Liver (tissue), 9 donors: ENCODE results near the gene METTL21C. TPM values are rescaled to one million over a fixed set of nuclear protein-coding genes. Genes with fewer than 3 reads are reported as not detected.

ENCODE experiments used
- DNase-seq: peaks from one replicate; pipeline ENCODE4 v3.0.0-alpha.2; 2017; ENCODE audit warnings: low spot score
- H3K27ac ChIP-seq, 2 donors: one replicate each; pipeline ENCODE4 v1.7.0; 2013; ENCODE audit warnings: inconsistent platforms in 2 of 2, low read length in 2 of 2, control low read depth in 1 of 2, low read depth in 1 of 2, mild to moderate bottlenecking in 1 of 2
- H3K27me3 ChIP-seq, 4 donors: one replicate each; pipeline versions ENCODE4 v1.6.1 to v1.7.0; 2013; ENCODE audit warnings: low read length in 3 of 4, inconsistent platforms in 1 of 4, mild to moderate bottlenecking in 1 of 4, moderate library complexity in 1 of 4; ENCODE audit not compliant: control insufficient read depth in 4 of 4, insufficient read depth in 4 of 4
- H3K36me3 ChIP-seq, 4 donors: one replicate each; pipeline versions ENCODE4 v1.6.1 to v1.7.0; 2013; ENCODE audit warnings: low read length in 3 of 4, mild to moderate bottlenecking in 3 of 4, low read depth in 1 of 4, moderate library complexity in 1 of 4; ENCODE audit not compliant: control insufficient read depth in 4 of 4, insufficient read depth in 3 of 4
- H3K4me1 ChIP-seq, 4 donors: one replicate each; pipeline versions ENCODE4 v1.6.1 to v1.7.0; 2013; ENCODE audit warnings: low read length in 3 of 4, mild to moderate bottlenecking in 3 of 4, moderate library complexity in 1 of 4; ENCODE audit not compliant: control insufficient read depth in 4 of 4, insufficient read depth in 4 of 4
- H3K4me3 ChIP-seq, 3 donors: one replicate each; pipeline versions ENCODE4 v1.6.1 to v1.7.0; 2013; ENCODE audit warnings: low read length in 3 of 3, control low read depth in 1 of 3, low read depth in 1 of 3, mild to moderate bottlenecking in 1 of 3
- H3K9ac ChIP-seq, 2 donors: one replicate each; pipeline ENCODE4 v1.7.0; 2013; ENCODE audit warnings: low read length in 2 of 2, mild to moderate bottlenecking in 2 of 2, moderate library complexity in 2 of 2, control low read depth in 1 of 2, low read depth in 1 of 2
- H3K9me3 ChIP-seq, 4 donors: one replicate each; pipeline versions ENCODE4 v1.6.1 to v1.7.0; 2013; ENCODE audit warnings: low read length in 3 of 4; ENCODE audit not compliant: control insufficient read depth in 4 of 4
- EGR1 ChIP-seq, 2 donors: IDR thresholded peaks; 2 replicates each; pipeline ENCODE4 v1.6.1; 2016 to 2018; ENCODE audit warnings: antibody characterized with exemption in 2 of 2, low read depth in 2 of 2
- FOXA1 ChIP-seq: IDR thresholded peaks from 2 replicates; pipeline ENCODE4 v1.6.1; 2016; ENCODE audit warnings: antibody characterized with exemption
- FOXA2 ChIP-seq: IDR thresholded peaks from 2 replicates; pipeline ENCODE4 v1.6.1; 2016; ENCODE audit warnings: antibody characterized with exemption
- GABPA ChIP-seq, 2 donors: IDR thresholded peaks in 1 of 2; conservative IDR thresholded peaks in 1 of 2; 2 replicates each; pipeline ENCODE4 v1.6.1; 2016; ENCODE audit warnings: antibody characterized with exemption in 2 of 2, mild to moderate bottlenecking in 1 of 2, moderate library complexity in 1 of 2
- HNF4A ChIP-seq, 2 donors: conservative IDR thresholded peaks; 2 replicates each; pipeline ENCODE4 v1.6.1; 2016; ENCODE audit warnings: antibody characterized with exemption in 2 of 2, mild to moderate bottlenecking in 2 of 2
- HNF4G ChIP-seq: IDR thresholded peaks from 2 replicates; pipeline ENCODE4 v1.6.1; 2016; ENCODE audit warnings: antibody characterized with exemption
- JUND ChIP-seq, 2 donors: IDR thresholded peaks; 2 replicates each; pipeline ENCODE4 v1.6.1; 2016; ENCODE audit warnings: antibody characterized with exemption in 2 of 2
- NR2F2 ChIP-seq: IDR thresholded peaks from 2 replicates; pipeline ENCODE4 v1.6.1; 2016; ENCODE audit warnings: antibody characterized with exemption
- RAD21 ChIP-seq, 2 donors: IDR thresholded peaks; 2 replicates each; pipeline ENCODE4 v1.6.1; 2016; ENCODE audit warnings: antibody characterized with exemption in 2 of 2, mild to moderate bottlenecking in 2 of 2
- RXRA ChIP-seq, 2 donors: IDR thresholded peaks; 2 replicates each; pipeline ENCODE4 v1.6.1; 2017 to 2018; ENCODE audit warnings: antibody characterized with exemption in 2 of 2, mild to moderate bottlenecking in 1 of 2
- SP1 ChIP-seq: IDR thresholded peaks from 2 replicates; pipeline ENCODE4 v1.6.1; 2018; ENCODE audit warnings: antibody characterized with exemption, mild to moderate bottlenecking
- TAF1 ChIP-seq: conservative IDR thresholded peaks from 2 replicates; pipeline ENCODE4 v1.6.1; 2016; ENCODE audit warnings: antibody characterized with exemption, mild to moderate bottlenecking
- YY1 ChIP-seq: IDR thresholded peaks from 2 replicates; pipeline ENCODE4 v1.6.1; 2016; ENCODE audit warnings: antibody characterized with exemption, mild to moderate bottlenecking
- WGBS: extraction: QIAGEN DNeasy Blood & Tissue Kit; methylation state at CpG from one replicate; pipeline ENCODE4 v1.1.7; 2013; 5-methylcytosine and 5-hydroxymethylcytosine counted together
- polyA plus RNA-seq, 2 donors: library from polyadenylated mRNA; stranded (reverse) in 1 of 2; unstranded in 1 of 2; fragments of 200-250 nt in 1 of 2; fragments of >200 nt in 1 of 2; fragmentation: Nextera tagmentation in 1 of 2; extraction: Ambion mirVana in 1 of 2; gene quantifications; one replicate each; pipeline versions ENCODE4 v1.2.1 to v1.2.3, GENCODE V29; 2013 to 2015
- total RNA-seq, 2 donors: library from RNA; depleted of rRNA; stranded (reverse); fragments of >200 nt; gene quantifications; one replicate each; pipeline ENCODE4 v1.2.3, GENCODE V29; 2014
- TF ChIP-seq, protein P1 (sequence below): IDR thresholded peaks from 2 replicates; pipeline ENCODE4 v1.6.1; 2016; ENCODE audit warnings: antibody characterized with exemption
- TF ChIP-seq, protein P2 (sequence below): IDR thresholded peaks from 2 replicates; pipeline ENCODE4 v1.6.1; 2016; ENCODE audit warnings: antibody characterized with exemption
- TF ChIP-seq, protein P3 (sequence below): IDR thresholded peaks from 2 replicates; pipeline ENCODE4 v1.6.1; 2016; ENCODE audit warnings: antibody characterized with exemption
- TF ChIP-seq, protein P4 (sequence below): IDR thresholded peaks from 2 replicates; pipeline ENCODE4 v1.6.1; 2016; ENCODE audit warnings: antibody characterized with exemption, mild to moderate bottlenecking
- TF ChIP-seq, protein P5 (sequence below): fragments of 150-350 bp; IDR thresholded peaks from 2 replicates; pipeline ENCODE4 v1.5.1; 2017; ENCODE audit warnings: improper control_type of control experiment, low read depth, low read length; ENCODE audit not compliant: missing input control
- donor health status: healthy.
- donor health status: healthy.
- donor health status: healthy.
- donor health status: healthy.
- donor health status: healthy.

The METTL21C gene
- total and polyA plus RNA-seq, 4 donors, result 0.09 TPM; not detected in 3

DNA sequence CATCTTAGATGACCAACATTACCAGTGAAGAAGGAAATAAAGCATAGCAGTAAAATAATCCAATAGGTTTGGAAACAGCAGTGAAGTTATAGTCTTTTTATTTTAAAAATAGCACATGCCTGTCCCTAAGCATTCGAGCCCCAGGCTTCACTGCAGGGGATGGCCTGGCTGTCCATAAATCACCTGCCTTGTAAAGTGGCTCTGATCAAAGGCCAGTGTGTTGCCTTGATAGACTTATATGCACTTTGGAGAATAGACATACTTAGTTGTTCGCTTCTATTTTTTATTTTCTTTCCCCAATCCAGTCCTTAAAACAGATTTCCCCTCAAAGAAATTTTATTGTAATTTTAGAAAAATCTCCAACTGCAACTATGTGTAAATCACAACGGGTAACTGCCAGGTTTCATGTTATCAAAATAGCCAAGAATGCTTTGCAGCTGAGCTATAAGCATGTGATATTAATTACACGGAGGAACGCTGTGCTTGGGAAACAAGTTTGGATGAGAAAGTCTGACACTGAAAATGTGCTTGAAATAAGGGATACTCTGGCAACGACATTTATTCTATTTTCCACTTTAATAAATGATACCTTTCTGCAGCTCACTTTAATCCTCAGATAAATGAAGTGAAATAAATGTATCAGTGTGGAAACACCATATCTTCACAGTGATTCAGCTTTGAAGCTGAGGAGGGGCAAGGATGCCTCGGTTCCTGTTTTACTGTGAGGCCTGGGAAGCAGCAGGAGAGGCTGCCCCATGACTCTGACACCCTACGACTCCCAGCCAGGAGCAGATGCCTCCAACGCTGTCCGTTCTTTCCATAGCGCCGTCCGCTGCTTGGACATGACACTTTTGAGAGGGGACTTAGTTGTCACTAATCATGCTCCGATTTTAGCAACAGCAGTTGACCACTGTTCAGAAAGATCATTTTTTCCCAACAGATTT, 5.5 kb upstream of the METTL21C start:
- H3K27ac ChIP-seq, result no peak overlapping the region
- H3K9me3 ChIP-seq, result peaks cover 0 to 6% (median 5%) of the 10 kb centered on the region in 4 donors
- TF ChIP-seq RAD21 (IDR thresholded peaks at IDR 0.05) (no peak), SP1 (no peak), TAF1 (no peak), FOXA1 (no peak), YY1 (no peak), JUND (IDR thresholded peaks at IDR 0.05) (no peak), HNF4A (conservative IDR thresholded peaks at IDR 0.05) (no peak), GABPA (IDR thresholded peaks at IDR 0.05 in 1 of 2, conservative IDR thresholded peaks at IDR 0.05 in 1 of 2) (no peak), EGR1 (IDR thresholded peaks at IDR 0.05; ENCODE audit: low read depth in 2 of 2) (no peak), FOXA2 (no peak), HNF4G (no peak), RXRA (IDR thresholded peaks at IDR 0.05) (no peak), NR2F2 (no peak)
- TF ChIP-seq, protein P1, sequence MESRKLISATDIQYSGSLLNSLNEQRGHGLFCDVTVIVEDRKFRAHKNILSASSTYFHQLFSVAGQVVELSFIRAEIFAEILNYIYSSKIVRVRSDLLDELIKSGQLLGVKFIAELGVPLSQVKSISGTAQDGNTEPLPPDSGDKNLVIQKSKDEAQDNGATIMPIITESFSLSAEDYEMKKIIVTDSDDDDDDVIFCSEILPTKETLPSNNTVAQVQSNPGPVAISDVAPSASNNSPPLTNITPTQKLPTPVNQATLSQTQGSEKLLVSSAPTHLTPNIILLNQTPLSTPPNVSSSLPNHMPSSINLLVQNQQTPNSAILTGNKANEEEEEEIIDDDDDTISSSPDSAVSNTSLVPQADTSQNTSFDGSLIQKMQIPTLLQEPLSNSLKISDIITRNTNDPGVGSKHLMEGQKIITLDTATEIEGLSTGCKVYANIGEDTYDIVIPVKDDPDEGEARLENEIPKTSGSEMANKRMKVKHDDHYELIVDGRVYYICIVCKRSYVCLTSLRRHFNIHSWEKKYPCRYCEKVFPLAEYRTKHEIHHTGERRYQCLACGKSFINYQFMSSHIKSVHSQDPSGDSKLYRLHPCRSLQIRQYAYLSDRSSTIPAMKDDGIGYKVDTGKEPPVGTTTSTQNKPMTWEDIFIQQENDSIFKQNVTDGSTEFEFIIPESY, result no peak
- TF ChIP-seq, protein P2, sequence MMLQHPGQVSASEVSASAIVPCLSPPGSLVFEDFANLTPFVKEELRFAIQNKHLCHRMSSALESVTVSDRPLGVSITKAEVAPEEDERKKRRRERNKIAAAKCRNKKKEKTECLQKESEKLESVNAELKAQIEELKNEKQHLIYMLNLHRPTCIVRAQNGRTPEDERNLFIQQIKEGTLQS, result no peak
- TF ChIP-seq, protein P3, sequence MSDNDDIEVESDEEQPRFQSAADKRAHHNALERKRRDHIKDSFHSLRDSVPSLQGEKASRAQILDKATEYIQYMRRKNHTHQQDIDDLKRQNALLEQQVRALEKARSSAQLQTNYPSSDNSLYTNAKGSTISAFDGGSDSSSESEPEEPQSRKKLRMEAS, result no peak
- WGBS, result 82% methylated on average over 14 of the region's 14 CpGs
- no peaks in the 10 kb centered on the region for H3K4me1 ChIP-seq
- H3K27me3 ChIP-seq, result no peaks in the 10 kb centered on the region
- H3K9ac ChIP-seq, result no peak overlapping the region
- H3K4me3 ChIP-seq, result no peak overlapping the region
- H3K36me3 ChIP-seq, result no peaks in the 10 kb centered on the region
- no peak for DNase-seq

DNA sequence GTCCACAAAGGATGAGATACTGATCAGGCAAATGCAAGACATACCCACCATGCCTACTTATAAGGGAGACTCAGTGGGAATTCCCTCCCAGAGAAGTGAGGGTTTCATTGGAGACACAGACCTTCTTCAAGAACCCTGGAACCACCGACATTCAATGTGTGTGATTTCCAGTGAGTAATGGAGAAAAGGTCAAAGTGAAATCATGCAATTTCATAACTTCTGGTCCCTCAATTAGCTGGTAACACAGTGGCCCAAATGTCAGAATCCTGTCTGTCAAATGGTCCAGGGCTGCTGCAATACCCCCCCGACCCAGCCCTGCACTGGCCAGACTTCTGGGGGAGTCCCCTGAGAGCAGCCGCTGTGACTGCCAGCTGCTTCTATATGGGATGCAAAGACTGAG, 4.7 kb upstream of the METTL21C start:
- peaks cover 0 to 6% (median 5%) of the 10 kb centered on the region in 4 donors for H3K9me3 ChIP-seq
- TF ChIP-seq TAF1 (no peak), NR2F2 (no peak)
- TF ChIP-seq, protein P3, result no peak
- no peak overlapping the region for H3K27ac ChIP-seq
- no peaks in the 10 kb centered on the region for H3K27me3 ChIP-seq
- WGBS, result 79% methylated on average over 3 of the region's 3 CpGs
- no peak overlapping the region for H3K4me3 ChIP-seq
- H3K36me3 ChIP-seq, result no peaks in the 10 kb centered on the region
- H3K9ac ChIP-seq, result no peak overlapping the region
- DNase-seq, result no peak
- no peaks in the 10 kb centered on the region for H3K4me1 ChIP-seq

DNA sequence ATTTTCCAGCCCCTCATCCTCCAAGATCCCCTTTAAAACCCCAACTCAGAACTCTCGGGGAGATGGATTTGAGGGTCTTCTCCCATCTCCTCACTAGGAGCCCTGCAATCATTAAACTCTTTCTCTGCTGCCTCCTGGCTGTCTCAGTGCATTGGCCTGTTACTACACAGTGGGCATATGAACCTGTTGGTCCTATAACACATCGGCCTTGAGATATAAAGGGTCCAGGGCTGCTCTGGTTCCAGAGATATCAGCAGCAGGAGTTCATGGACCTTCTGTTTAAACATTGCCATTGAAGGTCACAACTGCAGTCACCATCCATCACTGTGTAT, 3.8 kb upstream of the METTL21C start:
- Histone ChIP-seq H3K9ac (no peak overlapping the region), H3K27ac (no peak overlapping the region), H3K4me1 (no peaks in the 10 kb centered on the region), H3K4me3 (no peak overlapping the region), H3K9me3 (peaks cover 0 to 6% (median 5%) of the 10 kb centered on the region in 4 donors), H3K27me3 (no peaks in the 10 kb centered on the region), H3K36me3 (no peaks in the 10 kb centered on the region)
- 91% methylated on average over 2 of the region's 2 CpGs for WGBS
- no peak for DNase-seq
- TF ChIP-seq NR2F2, result no peak
- TF ChIP-seq, protein P4, sequence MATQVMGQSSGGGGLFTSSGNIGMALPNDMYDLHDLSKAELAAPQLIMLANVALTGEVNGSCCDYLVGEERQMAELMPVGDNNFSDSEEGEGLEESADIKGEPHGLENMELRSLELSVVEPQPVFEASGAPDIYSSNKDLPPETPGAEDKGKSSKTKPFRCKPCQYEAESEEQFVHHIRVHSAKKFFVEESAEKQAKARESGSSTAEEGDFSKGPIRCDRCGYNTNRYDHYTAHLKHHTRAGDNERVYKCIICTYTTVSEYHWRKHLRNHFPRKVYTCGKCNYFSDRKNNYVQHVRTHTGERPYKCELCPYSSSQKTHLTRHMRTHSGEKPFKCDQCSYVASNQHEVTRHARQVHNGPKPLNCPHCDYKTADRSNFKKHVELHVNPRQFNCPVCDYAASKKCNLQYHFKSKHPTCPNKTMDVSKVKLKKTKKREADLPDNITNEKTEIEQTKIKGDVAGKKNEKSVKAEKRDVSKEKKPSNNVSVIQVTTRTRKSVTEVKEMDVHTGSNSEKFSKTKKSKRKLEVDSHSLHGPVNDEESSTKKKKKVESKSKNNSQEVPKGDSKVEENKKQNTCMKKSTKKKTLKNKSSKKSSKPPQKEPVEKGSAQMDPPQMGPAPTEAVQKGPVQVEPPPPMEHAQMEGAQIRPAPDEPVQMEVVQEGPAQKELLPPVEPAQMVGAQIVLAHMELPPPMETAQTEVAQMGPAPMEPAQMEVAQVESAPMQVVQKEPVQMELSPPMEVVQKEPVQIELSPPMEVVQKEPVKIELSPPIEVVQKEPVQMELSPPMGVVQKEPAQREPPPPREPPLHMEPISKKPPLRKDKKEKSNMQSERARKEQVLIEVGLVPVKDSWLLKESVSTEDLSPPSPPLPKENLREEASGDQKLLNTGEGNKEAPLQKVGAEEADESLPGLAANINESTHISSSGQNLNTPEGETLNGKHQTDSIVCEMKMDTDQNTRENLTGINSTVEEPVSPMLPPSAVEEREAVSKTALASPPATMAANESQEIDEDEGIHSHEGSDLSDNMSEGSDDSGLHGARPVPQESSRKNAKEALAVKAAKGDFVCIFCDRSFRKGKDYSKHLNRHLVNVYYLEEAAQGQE, result no peak
- TF ChIP-seq, protein P5, sequence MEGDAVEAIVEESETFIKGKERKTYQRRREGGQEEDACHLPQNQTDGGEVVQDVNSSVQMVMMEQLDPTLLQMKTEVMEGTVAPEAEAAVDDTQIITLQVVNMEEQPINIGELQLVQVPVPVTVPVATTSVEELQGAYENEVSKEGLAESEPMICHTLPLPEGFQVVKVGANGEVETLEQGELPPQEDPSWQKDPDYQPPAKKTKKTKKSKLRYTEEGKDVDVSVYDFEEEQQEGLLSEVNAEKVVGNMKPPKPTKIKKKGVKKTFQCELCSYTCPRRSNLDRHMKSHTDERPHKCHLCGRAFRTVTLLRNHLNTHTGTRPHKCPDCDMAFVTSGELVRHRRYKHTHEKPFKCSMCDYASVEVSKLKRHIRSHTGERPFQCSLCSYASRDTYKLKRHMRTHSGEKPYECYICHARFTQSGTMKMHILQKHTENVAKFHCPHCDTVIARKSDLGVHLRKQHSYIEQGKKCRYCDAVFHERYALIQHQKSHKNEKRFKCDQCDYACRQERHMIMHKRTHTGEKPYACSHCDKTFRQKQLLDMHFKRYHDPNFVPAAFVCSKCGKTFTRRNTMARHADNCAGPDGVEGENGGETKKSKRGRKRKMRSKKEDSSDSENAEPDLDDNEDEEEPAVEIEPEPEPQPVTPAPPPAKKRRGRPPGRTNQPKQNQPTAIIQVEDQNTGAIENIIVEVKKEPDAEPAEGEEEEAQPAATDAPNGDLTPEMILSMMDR, result no peak
- no peak for TF ChIP-seq RXRA (IDR thresholded peaks at IDR 0.05)
- no peak for TF ChIP-seq TAF1
- no peak for TF ChIP-seq FOXA2
- TF ChIP-seq YY1, result no peak
